IMR-90 (cell line): Measurements from ENCODE around the gene DNAI2. TPM values are rescaled to one million over a fixed set of nuclear protein-coding genes. Genes with fewer than 3 reads are reported as not detected.

Source experiments
- ATAC-seq: fragments of 200-7000 bp; cut with Tn5 transposase; 2 replicates; pipeline ENCODE4 v1.9.1; 2020; ENCODE audit warnings: low read depth, mild to moderate bottlenecking, moderate library complexity
- BruUV-seq: library from RNA; stranded (reverse); fragments of 400-500 nt; replicated peaks from 2 replicates; lab custom pipeline; 2021; lab: Mats Ljungman, UMichigan
- CTCF ChIA-PET: fragments of 300-600 bp; formaldehyde crosslinking; extraction: SDS; loops from one replicate; lab custom pipeline; 2021; ENCODE audit warnings: antibody characterized with exemption; lab: Yijun Ruan, JAX
- POLR2A ChIA-PET: fragments of 300-600 bp; sonication (Branson Sonifier 250); formaldehyde crosslinking; loops from one replicate; lab custom pipeline; 2022; ENCODE audit warnings: antibody characterized with exemption; ENCODE audit not compliant: unreplicated experiment; lab: Charles Lee
- DNase-seq: peaks from one replicate; pipeline ENCODE4 v3.0.0; 2013
- H2AFZ ChIP-seq: replicated peaks from 2 replicates; pipeline ENCODE3; 2013; ENCODE audit warnings: low read length, mild to moderate bottlenecking; ENCODE audit not compliant: poor library complexity
- H2AK5ac ChIP-seq: 2 replicates; pipeline ENCODE4 v1.6.1; 2013; ENCODE audit warnings: low read depth, low read length, inconsistent platforms
- H2AK9ac ChIP-seq: replicated peaks from 2 replicates; pipeline ENCODE3; 2013; ENCODE audit warnings: mild to moderate bottlenecking, low read depth, low read length, moderate library complexity; ENCODE audit not compliant: poor library complexity
- H2BK120ac ChIP-seq: 2 replicates; pipeline ENCODE4 v1.6.1; 2013; ENCODE audit warnings: low read depth, low read length, inconsistent platforms
- H2BK15ac ChIP-seq: 3 replicates; pipeline ENCODE4 v1.6.1; 2013; ENCODE audit warnings: low read depth, low read length, inconsistent platforms
- H2BK20ac ChIP-seq: 2 replicates; pipeline ENCODE4 v1.6.1; 2013; ENCODE audit warnings: low read depth, mild to moderate bottlenecking, inconsistent platforms, low read length, moderate library complexity
- H2BK5ac ChIP-seq: 2 replicates; pipeline ENCODE4 v1.6.1; 2013; ENCODE audit warnings: mild to moderate bottlenecking, low read depth, low read length, inconsistent platforms; ENCODE audit not compliant: poor library complexity, severe bottlenecking
- H3K14ac ChIP-seq: replicated peaks from 2 replicates; pipeline ENCODE4 v1.6.1; 2013; ENCODE audit warnings: low read depth, low read length, inconsistent platforms
- H3K18ac ChIP-seq: 2 replicates; pipeline ENCODE4 v1.6.1; 2013; ENCODE audit warnings: low read depth, low read length, control low read depth
- H3K23ac ChIP-seq: 2 replicates; pipeline ENCODE4 v1.6.1; 2013; ENCODE audit warnings: low read depth, low read length, inconsistent platforms
- H3K27ac ChIP-seq: 2 replicates; pipeline ENCODE4 v1.5.1; 2013; ENCODE audit warnings: mild to moderate bottlenecking, control low read depth, low read length; ENCODE audit not compliant: insufficient read depth
- H3K27me3 ChIP-seq: 2 replicates; pipeline ENCODE4 v1.6.1; 2013; ENCODE audit warnings: low read length; ENCODE audit not compliant: control insufficient read depth, insufficient read depth
- H3K36me3 ChIP-seq: 2 replicates; pipeline ENCODE4 v1.6.1; 2013; ENCODE audit warnings: low read length, mixed read lengths; ENCODE audit not compliant: control insufficient read depth, insufficient read depth
- H3K4ac ChIP-seq: 2 replicates; pipeline ENCODE4 v1.6.1; 2013; ENCODE audit warnings: low read depth, low read length, inconsistent platforms
- H3K4me1 ChIP-seq: 2 replicates; pipeline ENCODE4 v1.6.1; 2013; ENCODE audit warnings: low read length, mixed read lengths; ENCODE audit not compliant: control insufficient read depth, insufficient read depth
- H3K4me2 ChIP-seq: 2 replicates; pipeline ENCODE4 v1.6.1; 2013; ENCODE audit warnings: low read depth, mild to moderate bottlenecking, control low read depth, low read length, moderate library complexity
- H3K4me3 ChIP-seq: 2 replicates; pipeline ENCODE4 v1.5.1; 2013; ENCODE audit warnings: low read depth, mild to moderate bottlenecking, control low read depth, low read length, moderate library complexity; ENCODE audit not compliant: insufficient read depth
- H3K56ac ChIP-seq: 2 replicates; pipeline ENCODE4 v1.6.1; 2013; ENCODE audit warnings: low read length, inconsistent platforms; ENCODE audit not compliant: insufficient read depth; ENCODE audit errors: extremely low read depth
- H3K79me1 ChIP-seq, 2 experiments: 2 replicates each; pipeline ENCODE4 v1.6.1; 2013; ENCODE audit warnings: low read length in 2 of 2, inconsistent platforms in 1 of 2, low read depth in 1 of 2
- H3K9ac ChIP-seq: 2 replicates; pipeline ENCODE4 v1.6.1; 2013; ENCODE audit warnings: low read depth, low read length, control low read depth
- H3K9me1 ChIP-seq: 2 replicates; pipeline ENCODE4 v1.6.1; 2013; ENCODE audit warnings: low read length, inconsistent platforms; ENCODE audit not compliant: insufficient read depth
- H3K9me3 ChIP-seq: 2 replicates; pipeline ENCODE4 v1.6.1; 2013; ENCODE audit warnings: low read length; ENCODE audit not compliant: control insufficient read depth, insufficient read depth
- H4K20me1 ChIP-seq: 2 replicates; pipeline ENCODE4 v1.6.1; 2013; ENCODE audit warnings: low read length, inconsistent platforms; ENCODE audit not compliant: insufficient read depth
- H4K5ac ChIP-seq: 2 replicates; pipeline ENCODE4 v1.6.1; 2013; ENCODE audit warnings: mild to moderate bottlenecking, low read depth, low read length, control low read depth
- H4K8ac ChIP-seq, 2 experiments: 2 replicates each; pipeline ENCODE4 v1.6.1; 2013; ENCODE audit warnings: low read depth in 2 of 2, low read length in 2 of 2, control low read depth in 1 of 2, inconsistent platforms in 1 of 2
- H4K91ac ChIP-seq: 2 replicates; pipeline ENCODE4 v1.6.1; 2013; ENCODE audit warnings: low read depth, low read length, inconsistent platforms; ENCODE audit not compliant: insufficient read depth
- BHLHE40 ChIP-seq: fragments of 150-350 bp; IDR thresholded peaks from 2 replicates; pipeline ENCODE4 v1.6.1; 2016; ENCODE audit warnings: mild to moderate bottlenecking, low read depth, low read length
- FOS ChIP-seq: fragments of 150-350 bp; IDR thresholded peaks from 2 replicates; pipeline ENCODE4 v1.6.1; 2016; ENCODE audit warnings: low read depth, low read length
- MAFK ChIP-seq: IDR thresholded peaks from 2 replicates; pipeline ENCODE4 v1.6.1; 2012; ENCODE audit warnings: low read depth, low read length, improper control_type of control experiment
- MXI1 ChIP-seq: IDR thresholded peaks from 2 replicates; pipeline ENCODE4 v1.6.1; 2012; ENCODE audit warnings: low read depth, mild to moderate bottlenecking, low read length, moderate library complexity, borderline replicate concordance
- POLR2A ChIP-seq: IDR thresholded peaks from 2 replicates; pipeline ENCODE4 v1.6.1; 2012; ENCODE audit warnings: mild to moderate bottlenecking, low read depth, low read length
- RAD21 ChIP-seq: IDR thresholded peaks from 2 replicates; pipeline ENCODE4 v1.6.1; 2012; ENCODE audit warnings: low read length, improper control_type of control experiment
- RFX5 ChIP-seq: IDR thresholded peaks from 2 replicates; pipeline ENCODE4 v1.8.0; 2012; ENCODE audit warnings: low read depth, mild to moderate bottlenecking, low read length, moderate library complexity
- SMC3 ChIP-seq: fragments of 150-350 bp; IDR thresholded peaks from 2 replicates; pipeline ENCODE4 v1.6.1; 2016; ENCODE audit warnings: low read depth, mild to moderate bottlenecking, antibody characterized with exemption, low read length, moderate library complexity
- WGBS, 2 experiments: methylation state at CpG; one replicate each; pipeline versions ENCODE4 v1.1.5 to v1.1.7; 2013; ENCODE audit warnings: missing lambda C conversion rate in 2 of 2; ENCODE audit not compliant: insufficient read length in 1 of 2; ENCODE audit errors: extremely low coverage in 2 of 2; 5-methylcytosine and 5-hydroxymethylcytosine counted together
- dilution Hi-C: fragments of 300-500 bp; cut with HindIII; formaldehyde crosslinking; loops from one replicate; pipeline ENCODE4 v1.14.3; 2018; ENCODE audit warnings: low sequenced_read_pairs; ENCODE audit not compliant: unreplicated experiment
- in situ Hi-C: fragments of 300-500 bp; cut with MboI; formaldehyde crosslinking; loops from 3 replicates; pipeline ENCODE4 v1.14.3; 2019; ENCODE audit warnings: low sequenced_read_pairs, inconsistent platforms, mixed read lengths
- intact Hi-C: fragments of 100-400 bp; cut with micrococcal nuclease; formaldehyde crosslinking; loops from 2 replicates; pipeline ENCODE4 v1.10.0; 2022
- polyA plus RNA-seq, 3 experiments: library from polyadenylated mRNA; depleted of rRNA; stranded (reverse); fragments of >200 nt; gene quantifications; 2 replicates each; pipeline ENCODE4 v1.2.3, GENCODE V29; 2012; ENCODE audit warnings: low replicate concordance in 1 of 3
- total RNA-seq: library from RNA; depleted of rRNA; stranded (reverse); fragments of >200 nt; gene quantifications from 2 replicates; pipeline ENCODE4 v1.2.3, GENCODE V29; 2012

The DNAI2 gene
- total and polyA plus RNA-seq, 2 of the 4 experiments (the other 2 are of a cell fraction) = not detected

DNA sequence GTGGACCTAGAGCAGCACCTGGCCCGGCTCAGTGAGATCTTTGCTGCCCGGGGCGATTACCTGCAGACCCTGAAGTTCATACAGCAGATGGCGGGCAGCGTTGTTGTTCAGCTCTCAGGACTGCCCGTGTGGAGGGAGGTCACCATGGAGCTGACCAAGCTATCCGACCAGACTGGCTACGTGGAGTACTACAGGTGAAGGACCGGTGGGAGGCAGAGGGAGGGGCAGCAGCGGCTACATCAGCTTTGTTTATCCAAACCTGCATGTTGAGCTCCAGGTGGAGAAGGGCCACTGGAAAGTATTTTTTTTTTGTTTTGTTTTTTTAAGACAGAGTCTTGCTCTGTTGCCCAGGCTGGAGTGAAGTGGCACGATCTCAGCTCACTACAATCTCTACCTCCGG is 36.7 kb upstream of the DNAI2 start:
- Histone ChIP-seq H3K9ac (no peak overlapping the region), H3K27me3 (no peaks in the 10 kb centered on the region), H4K91ac (no peak overlapping the region), H2BK120ac (no peak overlapping the region), H3K4ac (no peak overlapping the region), H3K4me2 (no peak overlapping the region), H2BK20ac (no peak overlapping the region), H3K14ac (no peak overlapping the region), H3K18ac (no peak overlapping the region), H2BK15ac (no peak overlapping the region), H3K23ac (no peak overlapping the region), H2AK5ac (no peak overlapping the region), H4K5ac (no peak overlapping the region), H3K9me1 (no peaks in the 10 kb centered on the region), H4K20me1 (no peaks in the 10 kb centered on the region), H3K56ac (no peak overlapping the region), H3K79me1 (no peaks in the 10 kb centered on the region), H2BK5ac (no peak overlapping the region), H2AFZ (no peak overlapping the region), H3K27ac (no peak overlapping the region), H2AK9ac (no peak overlapping the region), H3K4me3 (no peak overlapping the region), H3K36me3 (no peaks in the 10 kb centered on the region), H3K4me1 (no peaks in the 10 kb centered on the region), H3K9me3 (no peaks in the 10 kb centered on the region), H4K8ac (no peak overlapping the region)
- dilution Hi-C loops = no loop called here
- ATAC-seq (no peak), DNase-seq (no peak)
- ChIA-PET POLR2A (no interaction called here), CTCF (no interaction called here)
- no peak for TF ChIP-seq RAD21
- no peak for TF ChIP-seq FOS
- TF ChIP-seq SMC3 = no peak
- no peak for TF ChIP-seq MXI1
- no peak for TF ChIP-seq MAFK
- no peak for TF ChIP-seq RFX5
- TF ChIP-seq POLR2A = no peak
- TF ChIP-seq BHLHE40 = no peak
- no TSS peak for BruUV-seq
- intact Hi-C loops = loop anchor here (5.0 kb wide), 1 partner anchor 1285 kb away; no protein-coding TSS in a partner anchor
- in situ Hi-C loops = no loop called here
- 85% methylated on average over 9 of the region's 12 CpGs; no CpG with 5 or more reads in 1 of the 2 experiments for WGBS, 2 experiments
